ENCODE results near the gene KLK15.
"Not testable (repeated sequence)": the region's sequence is repeated elsewhere in the genome, so short reads cannot be mapped to it uniquely, and the experiment has no call there.

DNA sequence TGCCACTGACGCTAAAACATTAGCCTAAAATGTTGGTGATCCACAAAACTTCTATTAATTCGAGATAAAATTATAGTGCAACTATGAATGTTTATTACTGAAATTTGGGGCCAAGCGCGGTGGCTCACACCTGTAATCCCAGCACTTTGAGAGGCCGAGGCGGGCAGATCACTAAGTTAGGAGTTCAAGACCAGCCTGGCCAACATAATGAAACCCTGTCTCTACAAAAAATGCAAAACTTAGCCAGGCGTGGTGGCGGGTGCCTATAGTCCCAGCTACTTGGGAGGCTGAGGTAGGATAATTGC is 49.6 kb downstream of the KLK15 start:
- TF ChIP-seq POLR2A (IDR thresholded peaks at IDR 0.05; ENCODE audit: low read length); GATA1 (IDR thresholded peaks at IDR 0.05; ENCODE audit: low read depth, low read length): not testable (repeated sequence)

Measured in erythroblast (primary cell).